ENCODE results near the gene DHRS2. TPM values are rescaled to one million over a fixed set of nuclear protein-coding genes. Genes with fewer than 3 reads are reported as not detected.

Gene DHRS2
- polyA plus RNA-seq, 1 donor (not counting 4 experiments of a cell fraction or from before 2014, with no cell fraction given) = 0.14 TPM

GRCh38 chr14:23664207-23664885 lies 28.2 kb downstream of the DHRS2 start:
- dilution Hi-C loops (cut with MboI; ENCODE audit: extremely low pct_ligation_motif_present, low sequenced_read_pairs) = no loop called here
- no peak for TF ChIP-seq EZH2 (IDR thresholded peaks at IDR 0.05; ENCODE audit: low read length)
- no peak for TF ChIP-seq CTCF (optimal IDR thresholded peaks at IDR 0.05 in 1 of 3, IDR thresholded peaks at IDR 0.05 in 1 of 3, conservative IDR thresholded peaks at IDR 0.05 in 1 of 3; ENCODE audit: extremely low read depth in 1 of 3, insufficient read depth in 2 of 3, low read length in 3 of 3)
- Histone ChIP-seq H3K4me2 (ENCODE audit: control insufficient read depth, extremely low read depth, insufficient read depth, low read depth, low read length) (no peak overlapping the region), H3K79me2 (ENCODE audit: control insufficient read depth, insufficient read depth, low read length) (no peaks in the 10 kb centered on the region), H4K20me1 (ENCODE audit: control insufficient read depth, extremely low read depth, insufficient read depth, low read length) (no peaks in the 10 kb centered on the region), H3K27ac (ENCODE audit: control insufficient read depth, insufficient read depth, low read length) (no peak overlapping the region), H3K9me1 (ENCODE audit: control insufficient read depth, extremely low read depth, insufficient read depth, low read length) (peaks cover 3% of the 10 kb centered on the region), H2AFZ (ENCODE audit: control insufficient read depth, low read length) (no peak overlapping the region), H3K9ac (ENCODE audit: control insufficient read depth, extremely low read depth, insufficient read depth, low read length) (no peak overlapping the region), H3K4me3 (ENCODE audit: control insufficient read depth in 2 of 3, extremely low read depth in 1 of 3, insufficient read depth in 2 of 3, low read depth in 1 of 3, low read length in 3 of 3) (no peak overlapping the region), H3K4me1 (ENCODE audit: control insufficient read depth, extremely low read depth, insufficient read depth, low read length) (peaks cover 2% of the 10 kb centered on the region), H3K27me3 (ENCODE audit: control insufficient read depth, extremely low read depth, insufficient read depth, low read length) (peaks cover 3% of the 10 kb centered on the region), H3K36me3 (ENCODE audit: control insufficient read depth in 2 of 2, extremely low read depth in 1 of 2, insufficient read depth in 2 of 2, low read length in 2 of 2) (no peaks in the 10 kb centered on the region), H3K9me3 (ENCODE audit: control insufficient read depth, low read depth, low read length) (no peaks in the 10 kb centered on the region)
- FAIRE-seq (no peak), DNase-seq (ENCODE audit: low read depth, low spot score) (no peak)

- dilution Hi-C loops (cut with MboI; ENCODE audit: extremely low pct_ligation_motif_present, low sequenced_read_pairs) = no loop called here
- H3K79me2 ChIP-seq (ENCODE audit: control insufficient read depth, insufficient read depth, low read length) = no peaks in the 10 kb centered on the region
- no peak overlapping the region for H2AFZ ChIP-seq (ENCODE audit: control insufficient read depth, low read length)
- FAIRE-seq (no peak), DNase-seq (ENCODE audit: low read depth, low spot score) (no peak)
- no peaks in the 10 kb centered on the region for H3K9me3 ChIP-seq (ENCODE audit: control insufficient read depth, low read depth, low read length)
- TF ChIP-seq CTCF (optimal IDR thresholded peaks at IDR 0.05 in 1 of 3, IDR thresholded peaks at IDR 0.05 in 1 of 3, conservative IDR thresholded peaks at IDR 0.05 in 1 of 3; ENCODE audit: extremely low read depth in 1 of 3, insufficient read depth in 2 of 3, low read length in 3 of 3) (no peak), EZH2 (IDR thresholded peaks at IDR 0.05; ENCODE audit: low read length) (no peak)
- no peak overlapping the region for H3K4me3 ChIP-seq (ENCODE audit: control insufficient read depth in 2 of 3, extremely low read depth in 1 of 3, insufficient read depth in 2 of 3, low read depth in 1 of 3, low read length in 3 of 3)
- H3K9me1 ChIP-seq (ENCODE audit: control insufficient read depth, extremely low read depth, insufficient read depth, low read length) = no peaks in the 10 kb centered on the region
- H3K4me1 ChIP-seq (ENCODE audit: control insufficient read depth, extremely low read depth, insufficient read depth, low read length) = peaks cover 6% of the 10 kb centered on the region
- no peak overlapping the region for H3K9ac ChIP-seq (ENCODE audit: control insufficient read depth, extremely low read depth, insufficient read depth, low read length)
- H4K20me1 ChIP-seq (ENCODE audit: control insufficient read depth, extremely low read depth, insufficient read depth, low read length) = no peaks in the 10 kb centered on the region
- H3K4me2 ChIP-seq (ENCODE audit: control insufficient read depth, extremely low read depth, insufficient read depth, low read depth, low read length) = no peak overlapping the region
- H3K36me3 ChIP-seq (ENCODE audit: control insufficient read depth in 2 of 2, extremely low read depth in 1 of 2, insufficient read depth in 2 of 2, low read length in 2 of 2) = no peaks in the 10 kb centered on the region
- H3K27ac ChIP-seq (ENCODE audit: control insufficient read depth, insufficient read depth, low read length) = no peak overlapping the region
- H3K27me3 ChIP-seq (ENCODE audit: control insufficient read depth, extremely low read depth, insufficient read depth, low read length) = peaks cover 3% of the 10 kb centered on the region
Measured at GRCh38 chr14:23665302-23666016, 29.3 kb downstream of the DHRS2 start.

Measured in keratinocyte (primary cell).